IMR-90 (cell line): Measurements from ENCODE around the gene TNS1. TPM values are rescaled to one million over a fixed set of nuclear protein-coding genes. Genes with fewer than 3 reads are reported as not detected.

ENCODE experiments used
- ATAC-seq: fragments of 200-7000 bp; cut with Tn5 transposase; 2 replicates; pipeline ENCODE4 v1.9.1; 2020; ENCODE audit warnings: low read depth, mild to moderate bottlenecking, moderate library complexity
- BruUV-seq: library from RNA; stranded (reverse); fragments of 400-500 nt; replicated peaks from 2 replicates; lab custom pipeline; 2021; lab: Mats Ljungman, UMichigan
- CTCF ChIA-PET: fragments of 300-600 bp; formaldehyde crosslinking; extraction: SDS; loops from one replicate; lab custom pipeline; 2021; ENCODE audit warnings: antibody characterized with exemption; lab: Yijun Ruan, JAX
- POLR2A ChIA-PET: fragments of 300-600 bp; sonication (Branson Sonifier 250); formaldehyde crosslinking; loops from one replicate; lab custom pipeline; 2022; ENCODE audit warnings: antibody characterized with exemption; ENCODE audit not compliant: unreplicated experiment; lab: Charles Lee
- DNase-seq: peaks from one replicate; pipeline ENCODE4 v3.0.0; 2013
- H2AFZ ChIP-seq: replicated peaks from 2 replicates; pipeline ENCODE3; 2013; ENCODE audit warnings: low read length, mild to moderate bottlenecking; ENCODE audit not compliant: poor library complexity
- H2AK5ac ChIP-seq: 2 replicates; pipeline ENCODE4 v1.6.1; 2013; ENCODE audit warnings: low read depth, low read length, inconsistent platforms
- H2AK9ac ChIP-seq: replicated peaks from 2 replicates; pipeline ENCODE3; 2013; ENCODE audit warnings: mild to moderate bottlenecking, low read depth, low read length, moderate library complexity; ENCODE audit not compliant: poor library complexity
- H2BK120ac ChIP-seq: 2 replicates; pipeline ENCODE4 v1.6.1; 2013; ENCODE audit warnings: low read depth, low read length, inconsistent platforms
- H2BK15ac ChIP-seq: 3 replicates; pipeline ENCODE4 v1.6.1; 2013; ENCODE audit warnings: low read depth, low read length, inconsistent platforms
- H2BK20ac ChIP-seq: 2 replicates; pipeline ENCODE4 v1.6.1; 2013; ENCODE audit warnings: low read depth, mild to moderate bottlenecking, inconsistent platforms, low read length, moderate library complexity
- H2BK5ac ChIP-seq: 2 replicates; pipeline ENCODE4 v1.6.1; 2013; ENCODE audit warnings: mild to moderate bottlenecking, low read depth, low read length, inconsistent platforms; ENCODE audit not compliant: poor library complexity, severe bottlenecking
- H3K14ac ChIP-seq: replicated peaks from 2 replicates; pipeline ENCODE4 v1.6.1; 2013; ENCODE audit warnings: low read depth, low read length, inconsistent platforms
- H3K18ac ChIP-seq: 2 replicates; pipeline ENCODE4 v1.6.1; 2013; ENCODE audit warnings: low read depth, low read length, control low read depth
- H3K23ac ChIP-seq: 2 replicates; pipeline ENCODE4 v1.6.1; 2013; ENCODE audit warnings: low read depth, low read length, inconsistent platforms
- H3K27ac ChIP-seq: 2 replicates; pipeline ENCODE4 v1.5.1; 2013; ENCODE audit warnings: mild to moderate bottlenecking, control low read depth, low read length; ENCODE audit not compliant: insufficient read depth
- H3K27me3 ChIP-seq: 2 replicates; pipeline ENCODE4 v1.6.1; 2013; ENCODE audit warnings: low read length; ENCODE audit not compliant: control insufficient read depth, insufficient read depth
- H3K36me3 ChIP-seq: 2 replicates; pipeline ENCODE4 v1.6.1; 2013; ENCODE audit warnings: low read length, mixed read lengths; ENCODE audit not compliant: control insufficient read depth, insufficient read depth
- H3K4ac ChIP-seq: 2 replicates; pipeline ENCODE4 v1.6.1; 2013; ENCODE audit warnings: low read depth, low read length, inconsistent platforms
- H3K4me1 ChIP-seq: 2 replicates; pipeline ENCODE4 v1.6.1; 2013; ENCODE audit warnings: low read length, mixed read lengths; ENCODE audit not compliant: control insufficient read depth, insufficient read depth
- H3K4me2 ChIP-seq: 2 replicates; pipeline ENCODE4 v1.6.1; 2013; ENCODE audit warnings: low read depth, mild to moderate bottlenecking, control low read depth, low read length, moderate library complexity
- H3K4me3 ChIP-seq: 2 replicates; pipeline ENCODE4 v1.5.1; 2013; ENCODE audit warnings: low read depth, mild to moderate bottlenecking, control low read depth, low read length, moderate library complexity; ENCODE audit not compliant: insufficient read depth
- H3K56ac ChIP-seq: 2 replicates; pipeline ENCODE4 v1.6.1; 2013; ENCODE audit warnings: low read length, inconsistent platforms; ENCODE audit not compliant: insufficient read depth; ENCODE audit errors: extremely low read depth
- H3K79me1 ChIP-seq, 2 experiments: 2 replicates each; pipeline ENCODE4 v1.6.1; 2013; ENCODE audit warnings: low read length in 2 of 2, inconsistent platforms in 1 of 2, low read depth in 1 of 2
- H3K9ac ChIP-seq: 2 replicates; pipeline ENCODE4 v1.6.1; 2013; ENCODE audit warnings: low read depth, low read length, control low read depth
- H3K9me1 ChIP-seq: 2 replicates; pipeline ENCODE4 v1.6.1; 2013; ENCODE audit warnings: low read length, inconsistent platforms; ENCODE audit not compliant: insufficient read depth
- H3K9me3 ChIP-seq: 2 replicates; pipeline ENCODE4 v1.6.1; 2013; ENCODE audit warnings: low read length; ENCODE audit not compliant: control insufficient read depth, insufficient read depth
- H4K20me1 ChIP-seq: 2 replicates; pipeline ENCODE4 v1.6.1; 2013; ENCODE audit warnings: low read length, inconsistent platforms; ENCODE audit not compliant: insufficient read depth
- H4K5ac ChIP-seq: 2 replicates; pipeline ENCODE4 v1.6.1; 2013; ENCODE audit warnings: mild to moderate bottlenecking, low read depth, low read length, control low read depth
- H4K8ac ChIP-seq, 2 experiments: 2 replicates each; pipeline ENCODE4 v1.6.1; 2013; ENCODE audit warnings: low read depth in 2 of 2, low read length in 2 of 2, control low read depth in 1 of 2, inconsistent platforms in 1 of 2
- H4K91ac ChIP-seq: 2 replicates; pipeline ENCODE4 v1.6.1; 2013; ENCODE audit warnings: low read depth, low read length, inconsistent platforms; ENCODE audit not compliant: insufficient read depth
- BHLHE40 ChIP-seq: fragments of 150-350 bp; IDR thresholded peaks from 2 replicates; pipeline ENCODE4 v1.6.1; 2016; ENCODE audit warnings: mild to moderate bottlenecking, low read depth, low read length
- MXI1 ChIP-seq: IDR thresholded peaks from 2 replicates; pipeline ENCODE4 v1.6.1; 2012; ENCODE audit warnings: low read depth, mild to moderate bottlenecking, low read length, moderate library complexity, borderline replicate concordance
- RCOR1 ChIP-seq: IDR thresholded peaks from 2 replicates; pipeline ENCODE4 v1.6.1; 2012; ENCODE audit warnings: mild to moderate bottlenecking, low read length, improper control_type of control experiment; ENCODE audit not compliant: insufficient replicate concordance
- WGBS, 2 experiments: methylation state at CpG; one replicate each; pipeline versions ENCODE4 v1.1.5 to v1.1.7; 2013; ENCODE audit warnings: missing lambda C conversion rate in 2 of 2; ENCODE audit not compliant: insufficient read length in 1 of 2; ENCODE audit errors: extremely low coverage in 2 of 2; 5-methylcytosine and 5-hydroxymethylcytosine counted together
- dilution Hi-C: fragments of 300-500 bp; cut with HindIII; formaldehyde crosslinking; loops from one replicate; pipeline ENCODE4 v1.14.3; 2018; ENCODE audit warnings: low sequenced_read_pairs; ENCODE audit not compliant: unreplicated experiment
- in situ Hi-C: fragments of 300-500 bp; cut with MboI; formaldehyde crosslinking; loops from 3 replicates; pipeline ENCODE4 v1.14.3; 2019; ENCODE audit warnings: low sequenced_read_pairs, inconsistent platforms, mixed read lengths
- intact Hi-C: fragments of 100-400 bp; cut with micrococcal nuclease; formaldehyde crosslinking; loops from 2 replicates; pipeline ENCODE4 v1.10.0; 2022
- polyA plus RNA-seq, 3 experiments: library from polyadenylated mRNA; depleted of rRNA; stranded (reverse); fragments of >200 nt; gene quantifications; 2 replicates each; pipeline ENCODE4 v1.2.3, GENCODE V29; 2012; ENCODE audit warnings: low replicate concordance in 1 of 3
- total RNA-seq: library from RNA; depleted of rRNA; stranded (reverse); fragments of >200 nt; gene quantifications from 2 replicates; pipeline ENCODE4 v1.2.3, GENCODE V29; 2012

Gene TNS1
- total and polyA plus RNA-seq, 2 of the 4 experiments (the other 2 are of a cell fraction) = 41.1 to 45.2 TPM

DNA sequence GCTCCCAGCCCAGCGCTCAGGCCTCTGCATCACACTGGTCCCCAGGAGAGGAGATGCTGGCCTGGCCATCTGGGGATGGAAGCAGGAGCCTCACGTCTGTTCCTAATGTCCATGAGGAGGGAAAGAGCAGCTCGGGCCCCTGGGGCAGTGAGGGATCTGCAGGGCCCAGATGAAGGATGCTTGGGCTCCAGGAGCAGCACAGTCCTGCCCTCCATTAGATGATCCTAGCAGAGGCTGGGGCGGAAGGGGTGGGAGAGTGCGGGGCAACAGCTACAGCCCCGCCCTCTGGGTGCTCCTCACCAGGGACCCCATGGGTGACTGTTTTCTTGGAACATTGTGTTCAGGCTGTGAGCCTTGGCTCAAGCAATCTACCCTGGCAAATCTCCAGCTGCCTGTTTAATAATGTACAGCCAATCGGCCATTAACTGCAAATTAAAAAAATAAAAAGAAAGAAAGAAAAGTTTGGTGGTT lies 49.7 kb downstream of the TNS1 start:
- peaks cover 31 to 62% of the 10 kb centered on the region in 2 experiments; a peak in 3 of 4 replicates for H3K79me1 ChIP-seq
- H3K9ac ChIP-seq = no peak overlapping the region
- H2AK9ac ChIP-seq = no peak overlapping the region
- H2BK120ac ChIP-seq = no peak overlapping the region
- H3K9me3 ChIP-seq = no peaks in the 10 kb centered on the region
- ATAC-seq (no peak), DNase-seq (no peak)
- no peak overlapping the region for H3K27ac ChIP-seq
- no peak overlapping the region for H4K91ac ChIP-seq
- no peak overlapping the region for H2AFZ ChIP-seq
- no peaks in the 10 kb centered on the region for H3K27me3 ChIP-seq
- ChIA-PET CTCF (no interaction called here), POLR2A (no interaction called here)
- no peak overlapping the region for H3K4ac ChIP-seq
- H3K56ac ChIP-seq = no peak overlapping the region
- peaks cover 17% of the 10 kb centered on the region for H3K9me1 ChIP-seq
- no peak overlapping the region for H2BK5ac ChIP-seq
- H3K23ac ChIP-seq = no peak overlapping the region
- H3K4me2 ChIP-seq = no peak overlapping the region
- H3K4me3 ChIP-seq = no peak overlapping the region
- no peak overlapping the region for H4K5ac ChIP-seq
- no peak overlapping the region for H3K14ac ChIP-seq
- no peak overlapping the region for H2BK20ac ChIP-seq
- intact Hi-C loops = no loop called here
- dilution Hi-C loops = no loop called here
- no peak overlapping the region for H2AK5ac ChIP-seq
- 60% methylated on average over 1 of the region's 7 CpGs; no CpG with 5 or more reads in 1 of the 2 experiments for WGBS, 2 experiments
- H3K4me1 ChIP-seq = peaks cover 21% of the 10 kb centered on the region
- no peak overlapping the region for H3K18ac ChIP-seq
- H4K8ac ChIP-seq = no peak overlapping the region
- H3K36me3 ChIP-seq = peaks cover under 1% of the 10 kb centered on the region
- BruUV-seq = no TSS peak
- H2BK15ac ChIP-seq = no peak overlapping the region
- in situ Hi-C loops = no loop called here
- TF ChIP-seq MXI1 (no peak), RCOR1 (no peak), BHLHE40 (no peak)
- peaks cover 29% of the 10 kb centered on the region for H4K20me1 ChIP-seq
